GM13977 (cell line): ENCODE results near the gene WASF3.

Source experiments
- DNase-seq: peaks from one replicate; pipeline ENCODE4 v3.0.0; 2012; ENCODE audit warnings: low spot score
- CTCF ChIP-seq: IDR thresholded peaks from 2 replicates; pipeline ENCODE4 v1.5.1; 2012; ENCODE audit warnings: mild to moderate bottlenecking, control low read depth; ENCODE audit not compliant: insufficient read depth; ENCODE audit errors: extremely low read depth, missing control alignments
- in situ Hi-C: fragments of 300-500 bp; cut with MboI; formaldehyde crosslinking; loops from one replicate; pipeline ENCODE4 v1.12.0; 2022; ENCODE audit warnings: low sequenced_read_pairs, low pct_unique_long_range_greater_than_20kb, mixed read lengths, inconsistent platforms; ENCODE audit not compliant: unreplicated experiment

The WASF3 gene

DNA sequence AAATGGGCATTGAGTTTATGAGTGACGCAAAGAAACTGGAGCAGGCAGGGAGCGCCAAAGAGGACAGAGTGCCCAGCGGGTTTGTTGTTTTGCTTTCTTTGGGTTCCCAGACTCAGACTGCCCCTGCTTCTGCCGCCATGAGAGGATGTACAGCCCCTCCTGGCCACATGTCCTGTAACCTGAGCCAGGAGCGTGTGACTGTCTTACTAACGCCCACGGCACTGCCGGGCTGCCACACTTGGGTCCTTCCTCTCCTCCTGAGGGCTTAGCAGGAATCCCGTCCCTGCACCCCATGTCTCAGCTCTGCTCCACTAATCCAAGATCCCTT is 122.6 kb downstream of the WASF3 start:
- no peak for TF ChIP-seq CTCF
- in situ Hi-C loops, result loop anchor here (25.0 kb wide), 1 partner anchor 493 kb away; no protein-coding TSS in a partner anchor
- no peak for DNase-seq

GRCh38 chr13:26680572-26680971 is 123.1 kb downstream of the WASF3 start:
- TF ChIP-seq CTCF, result no peak
- DNase-seq, result no peak
- in situ Hi-C loops, result loop anchor here (25.0 kb wide), 1 partner anchor 493 kb away; no protein-coding TSS in a partner anchor

DNA sequence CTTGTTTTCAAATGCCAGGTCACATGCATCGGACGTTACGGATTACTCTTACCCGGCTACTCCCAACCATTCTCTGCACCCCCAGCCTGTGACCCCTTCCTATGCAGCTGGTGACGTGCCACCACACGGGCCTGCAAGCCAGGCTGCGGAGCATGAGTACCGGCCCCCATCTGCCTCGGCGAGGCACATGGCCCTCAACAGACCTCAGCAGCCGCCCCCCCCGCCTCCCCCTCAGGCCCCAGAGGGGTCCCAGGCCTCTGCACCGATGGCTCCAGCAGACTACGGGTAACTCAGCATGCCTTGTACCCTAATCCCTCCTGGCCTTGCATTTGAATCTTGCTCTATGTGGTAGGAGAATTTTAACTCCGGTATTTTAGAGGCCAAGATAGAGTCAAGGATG is 123.6 kb downstream of the WASF3 start:
- in situ Hi-C loops, result loop anchor here (25.0 kb wide), 1 partner anchor 494 kb away; no protein-coding TSS in a partner anchor
- no peak for DNase-seq
- no peak for TF ChIP-seq CTCF

- in situ Hi-C loops, result loop anchor here (25.0 kb wide), 1 partner anchor 495 kb away; no protein-coding TSS in a partner anchor
- DNase-seq, result no peak
- no peak for TF ChIP-seq CTCF
These were observed 125.1 kb downstream of the WASF3 start for GRCh38 chr13:26682606-26683005.

DNA sequence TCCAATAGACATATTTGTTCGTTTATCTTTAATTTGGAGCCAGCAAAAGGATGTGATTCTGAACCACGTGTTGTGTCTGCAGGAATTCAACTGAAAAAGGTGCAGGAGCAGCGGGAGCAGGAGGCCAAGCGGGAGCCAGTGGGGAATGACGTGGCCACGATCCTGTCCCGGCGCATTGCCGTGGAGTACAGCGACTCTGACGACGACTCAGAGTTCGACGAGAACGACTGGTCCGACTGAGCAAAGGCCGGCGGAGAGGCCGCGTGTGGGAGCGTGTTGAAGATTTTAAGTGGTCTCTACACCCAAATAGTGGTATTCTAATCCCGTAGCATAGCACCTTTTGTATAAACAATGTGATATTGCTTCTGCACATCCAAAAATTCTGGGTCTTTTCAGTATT is 128.1 kb downstream of the WASF3 start:
- DNase-seq, result no peak
- in situ Hi-C loops, result loop anchor here (25.0 kb wide), 1 partner anchor 498 kb away; no protein-coding TSS in a partner anchor
- no peak for TF ChIP-seq CTCF

- in situ Hi-C loops, result loop anchor here (25.0 kb wide), 1 partner anchor 499 kb away; no protein-coding TSS in a partner anchor
- DNase-seq, result no peak
- TF ChIP-seq CTCF, result no peak
These were observed 128.8 kb downstream of the WASF3 start for GRCh38 chr13:26686285-26686684.

DNA sequence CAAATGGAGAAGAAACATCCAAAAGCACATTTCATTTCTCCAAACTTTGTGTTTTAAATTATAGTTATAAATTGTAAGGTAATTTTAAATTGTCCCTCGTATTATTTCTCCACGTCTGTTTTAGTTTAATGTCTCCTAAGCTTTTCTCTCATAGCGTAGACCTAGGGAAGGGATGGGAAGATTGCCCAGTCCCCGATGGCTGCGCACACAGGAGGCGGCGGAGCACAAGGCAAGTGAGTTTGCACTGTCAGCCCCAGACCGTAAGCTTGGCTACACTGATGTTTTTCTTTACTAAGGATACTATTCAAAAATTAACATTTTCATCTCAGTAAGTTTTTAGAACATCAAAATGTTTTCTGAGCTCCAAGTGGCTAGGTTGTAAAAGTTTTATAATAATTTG is 130.8 kb downstream of the WASF3 start:
- no peak for TF ChIP-seq CTCF
- DNase-seq, result no peak
- in situ Hi-C loops, result loop anchor here (25.0 kb wide), 1 partner anchor 501 kb away; no protein-coding TSS in a partner anchor
